Keratinocyte (primary cell): ENCODE measurements around the gene C3orf20. TPM values are rescaled to one million over a fixed set of nuclear protein-coding genes. Genes with fewer than 3 reads are reported as not detected.

Source experiments
- DNase-seq: peaks from one replicate; pipeline ENCODE4 v3.0.0-alpha.2; 2011; ENCODE audit warnings: low read depth, missing footprints, low spot score
- FAIRE-seq: peaks from 2 replicates; lab custom pipeline; 2011; peaks lifted over from hg19 to GRCh38; lab: Jason Lieb, UNC
- H2AFZ ChIP-seq: 2 replicates; pipeline ENCODE4 v1.6.0; 2012; ENCODE audit warnings: low read length, control low read depth, inconsistent platforms; ENCODE audit not compliant: control insufficient read depth
- H3K27ac ChIP-seq: 2 replicates; pipeline ENCODE4 v1.5.1; 2011; ENCODE audit warnings: low read length; ENCODE audit not compliant: control insufficient read depth, insufficient read depth
- H3K27me3 ChIP-seq: 3 replicates; pipeline ENCODE4 v1.6.0; 2011; ENCODE audit warnings: low read length; ENCODE audit not compliant: control insufficient read depth, insufficient read depth; ENCODE audit errors: extremely low read depth
- H3K36me3 ChIP-seq, 2 experiments: 2 replicates in 1 of 2; 3 replicates in 1 of 2; pipeline ENCODE4 v1.5.1; 2011; ENCODE audit warnings: low read length in 2 of 2, mild to moderate bottlenecking in 1 of 2; ENCODE audit not compliant: control insufficient read depth in 2 of 2, insufficient read depth in 2 of 2; ENCODE audit errors: extremely low read depth in 1 of 2
- H3K4me1 ChIP-seq: 3 replicates; pipeline ENCODE4 v1.5.1; 2011; ENCODE audit warnings: low read length; ENCODE audit not compliant: control insufficient read depth, insufficient read depth; ENCODE audit errors: extremely low read depth
- H3K4me2 ChIP-seq: 3 replicates; pipeline ENCODE4 v1.6.0; 2011; ENCODE audit warnings: low read depth, low read length; ENCODE audit not compliant: control insufficient read depth, insufficient read depth; ENCODE audit errors: extremely low read depth
- H3K4me3 ChIP-seq, 3 experiments: fragments of 200-600 bp in 1 of 3; sonication (generic) in 1 of 3; 2 replicates in 2 of 3; 3 replicates in 1 of 3; pipeline ENCODE4 v1.5.1; 2011 to 2016; ENCODE audit warnings: low read length in 3 of 3, mild to moderate bottlenecking in 3 of 3, control low read depth in 2 of 3, inconsistent platforms in 1 of 3, low read depth in 1 of 3, mixed read lengths in 1 of 3, mixed run types in 1 of 3, moderate library complexity in 1 of 3; ENCODE audit not compliant: control insufficient read depth in 2 of 3, insufficient read depth in 2 of 3; ENCODE audit errors: extremely low read depth in 1 of 3
- H3K79me2 ChIP-seq: 2 replicates; pipeline ENCODE4 v1.6.0; 2012; ENCODE audit warnings: low read length; ENCODE audit not compliant: control insufficient read depth, insufficient read depth
- H3K9ac ChIP-seq: 3 replicates; pipeline ENCODE4 v1.6.0; 2011; ENCODE audit warnings: low read length; ENCODE audit not compliant: control insufficient read depth, insufficient read depth; ENCODE audit errors: extremely low read depth
- H3K9me1 ChIP-seq: 3 replicates; pipeline ENCODE4 v1.6.0; 2011; ENCODE audit warnings: low read length; ENCODE audit not compliant: control insufficient read depth, insufficient read depth; ENCODE audit errors: extremely low read depth
- H3K9me3 ChIP-seq: 2 replicates; pipeline ENCODE4 v1.5.1; 2012; ENCODE audit warnings: low read depth, low read length; ENCODE audit not compliant: control insufficient read depth
- H4K20me1 ChIP-seq: 3 replicates; pipeline ENCODE4 v1.6.0; 2011; ENCODE audit warnings: low read length; ENCODE audit not compliant: control insufficient read depth, insufficient read depth; ENCODE audit errors: extremely low read depth
- CTCF ChIP-seq, 3 experiments: IDR thresholded peaks in 1 of 3; conservative IDR thresholded peaks in 1 of 3; optimal IDR thresholded peaks in 1 of 3; 2 replicates in 2 of 3; 3 replicates in 1 of 3; pipeline versions ENCODE3 to v1.5.1; 2011; ENCODE audit warnings: low read length in 3 of 3, mild to moderate bottlenecking in 3 of 3, moderate library complexity in 2 of 3, control low read depth in 1 of 3, inconsistent platforms in 1 of 3; ENCODE audit not compliant: insufficient read depth in 2 of 3; ENCODE audit errors: extremely low read depth in 1 of 3
- EZH2 ChIP-seq: IDR thresholded peaks from one replicate; pipeline ENCODE4 v1.6.1; 2012; ENCODE audit warnings: inconsistent platforms, mild to moderate bottlenecking, low read length, moderate library complexity
- dilution Hi-C: fragments of 300-500 bp; cut with MboI; formaldehyde crosslinking; loops from one replicate; pipeline ENCODE4 v1.7.0; 2020; ENCODE audit warnings: low sequenced_read_pairs; ENCODE audit not compliant: extremely low pct_ligation_motif_present
- polyA plus RNA-seq, 5 experiments: library from polyadenylated mRNA; depleted of rRNA in 3 of 5; stranded (reverse) in 3 of 5; stranded (forward) in 1 of 5; unstranded in 1 of 5; fragments of >200 nt; gene quantifications; 1 replicate in 1 of 5; 2 replicates in 3 of 5; 3 replicates in 1 of 5; pipeline versions ENCODE4 v1.2.1 to v1.2.3, GENCODE V29; 2011 to 2012; ENCODE audit warnings: missing spikeins in 2 of 5, low read depth in 1 of 5, low replicate concordance in 1 of 5

C3orf20 gene
- polyA plus RNA-seq, 1 donor (not counting 4 experiments of a cell fraction or from before 2014, with no cell fraction given): not detected

GRCh38 chr3:14783480-14784086 lies 108.6 kb downstream of the C3orf20 start:
- DNase-seq: no peak
- no peak for FAIRE-seq
- no peaks in the 10 kb centered on the region for H4K20me1 ChIP-seq
- no peaks in the 10 kb centered on the region for H3K79me2 ChIP-seq
- no peaks in the 10 kb centered on the region for H3K9me3 ChIP-seq
- no peaks in the 10 kb centered on the region for H3K9me1 ChIP-seq
- H2AFZ ChIP-seq: no peak overlapping the region
- H3K4me1 ChIP-seq: no peaks in the 10 kb centered on the region
- no peak overlapping the region for H3K4me3 ChIP-seq
- no peak overlapping the region for H3K4me2 ChIP-seq
- dilution Hi-C loops: no loop called here
- no peak for TF ChIP-seq EZH2
- no peak overlapping the region for H3K9ac ChIP-seq
- no peaks in the 10 kb centered on the region for H3K36me3 ChIP-seq
- no peaks in the 10 kb centered on the region for H3K27me3 ChIP-seq
- H3K27ac ChIP-seq: no peak overlapping the region

- dilution Hi-C loops: no loop called here
- no peak for FAIRE-seq
Measured at GRCh38 chr3:14784087-14784681, 109.2 kb downstream of the C3orf20 start.

More at GRCh38 chr3:14784087-14784681, 109.2 kb downstream of the C3orf20 start:
- no peaks in the 10 kb centered on the region for H3K36me3 ChIP-seq
- H3K9ac ChIP-seq: no peak overlapping the region
- H3K4me1 ChIP-seq: no peaks in the 10 kb centered on the region
- no peaks in the 10 kb centered on the region for H4K20me1 ChIP-seq
- H3K27me3 ChIP-seq: peaks cover 4% of the 10 kb centered on the region
- H3K27ac ChIP-seq: no peak overlapping the region
- no peak overlapping the region for H3K4me2 ChIP-seq
- H3K4me3 ChIP-seq: no peak overlapping the region
- no peaks in the 10 kb centered on the region for H3K79me2 ChIP-seq
- no peaks in the 10 kb centered on the region for H3K9me3 ChIP-seq
- no peaks in the 10 kb centered on the region for H3K9me1 ChIP-seq
- TF ChIP-seq CTCF (optimal IDR thresholded peaks at IDR 0.05 in 1 of 3, IDR thresholded peaks at IDR 0.05 in 1 of 3, conservative IDR thresholded peaks at IDR 0.05 in 1 of 3; ENCODE audit: extremely low read depth in 1 of 3, insufficient read depth in 2 of 3, low read length in 3 of 3): no peak
- TF ChIP-seq EZH2: no peak
- H2AFZ ChIP-seq: no peak overlapping the region
- no peak for DNase-seq
